H9 (cell line): ENCODE results near the gene SNTG2. TPM values are rescaled to one million over a fixed set of nuclear protein-coding genes. Genes with fewer than 3 reads are reported as not detected.

ENCODE experiments used
- DNase-seq: peaks from one replicate; pipeline ENCODE4 v3.0.0-alpha.2; 2017
- H2AFZ ChIP-seq: one replicate; pipeline ENCODE4 v1.6.1; 2013; ENCODE audit warnings: mild to moderate bottlenecking, low read length, control low read depth, moderate library complexity
- H2AK5ac ChIP-seq: 2 replicates; pipeline ENCODE4 v1.6.1; 2013; ENCODE audit warnings: low read length, control low read depth, mixed read lengths; ENCODE audit not compliant: insufficient read length
- H2BK120ac ChIP-seq: one replicate; pipeline ENCODE4 v1.6.1; 2013; ENCODE audit warnings: low read depth, mild to moderate bottlenecking, low read length, control low read depth, inconsistent platforms; ENCODE audit not compliant: poor library complexity, severe bottlenecking
- H2BK12ac ChIP-seq: 2 replicates; pipeline ENCODE4 v1.6.1; 2013; ENCODE audit warnings: low read length, control low read depth, mixed read lengths, low read depth; ENCODE audit not compliant: insufficient read length
- H2BK15ac ChIP-seq: 2 replicates; pipeline ENCODE4 v1.6.1; 2013; ENCODE audit warnings: low read depth, low read length, control low read depth
- H2BK20ac ChIP-seq: one replicate; pipeline ENCODE4 v1.6.1; 2013; ENCODE audit warnings: low read depth, mild to moderate bottlenecking, low read length, control low read depth, inconsistent platforms; ENCODE audit not compliant: poor library complexity, severe bottlenecking
- H2BK5ac ChIP-seq: 2 replicates; pipeline ENCODE4 v1.6.1; 2013; ENCODE audit warnings: low read length, control low read depth, mixed read lengths; ENCODE audit not compliant: insufficient read length
- H3K14ac ChIP-seq: 2 replicates; pipeline ENCODE4 v1.6.1; 2013; ENCODE audit warnings: low read length, control low read depth; ENCODE audit not compliant: insufficient read depth
- H3K18ac ChIP-seq: 2 replicates; pipeline ENCODE4 v1.6.1; 2013; ENCODE audit warnings: low read depth, mild to moderate bottlenecking, mixed read lengths, low read length, control low read depth; ENCODE audit not compliant: insufficient read length
- H3K23ac ChIP-seq: 2 replicates; pipeline ENCODE4 v1.6.1; 2013; ENCODE audit warnings: low read length, control low read depth, mixed read lengths, low read depth; ENCODE audit not compliant: insufficient read length
- H3K23me2 ChIP-seq: 2 replicates; pipeline ENCODE4 v1.6.1; 2013; ENCODE audit warnings: low read depth, mild to moderate bottlenecking, mixed read lengths, low read length, control low read depth; ENCODE audit not compliant: insufficient read length, poor library complexity, severe bottlenecking
- H3K27ac ChIP-seq: 2 replicates; pipeline ENCODE4 v1.5.1; 2013; ENCODE audit warnings: low read length, control low read depth, mixed read lengths, low read depth; ENCODE audit not compliant: insufficient read length
- H3K27me3 ChIP-seq: 2 replicates; pipeline ENCODE4 v1.6.1; 2013; ENCODE audit warnings: low read length, control low read depth, inconsistent platforms; ENCODE audit not compliant: insufficient read depth
- H3K4ac ChIP-seq: 2 replicates; pipeline ENCODE4 v1.6.1; 2013; ENCODE audit warnings: low read depth, mild to moderate bottlenecking, control low read depth, inconsistent platforms, low read length, moderate library complexity
- H3K4me1 ChIP-seq: 2 replicates; pipeline ENCODE4 v1.6.1; 2013; ENCODE audit warnings: low read length, control low read depth, inconsistent platforms; ENCODE audit not compliant: insufficient read depth
- H3K4me2 ChIP-seq: 2 replicates; pipeline ENCODE4 v1.6.1; 2013; ENCODE audit warnings: low read length, control low read depth, mixed read lengths; ENCODE audit not compliant: insufficient read length, insufficient read depth
- H3K56ac ChIP-seq: 2 replicates; pipeline ENCODE4 v1.6.1; 2013; ENCODE audit warnings: low read depth, mild to moderate bottlenecking, mixed read lengths, low read length, control low read depth; ENCODE audit not compliant: insufficient read length
- H3K79me1 ChIP-seq: 2 replicates; pipeline ENCODE4 v1.6.1; 2013; ENCODE audit warnings: low read depth, mild to moderate bottlenecking, moderate library complexity, low read length, control low read depth, inconsistent platforms; ENCODE audit not compliant: insufficient read depth, poor library complexity, severe bottlenecking
- H3K79me2 ChIP-seq: 2 replicates; pipeline ENCODE4 v1.6.1; 2013; ENCODE audit warnings: low read length, control low read depth, inconsistent platforms; ENCODE audit not compliant: insufficient read depth
- H3K9ac ChIP-seq: 2 replicates; pipeline ENCODE4 v1.6.1; 2013; ENCODE audit warnings: low read length, control low read depth, mixed read lengths; ENCODE audit not compliant: insufficient read length; ENCODE audit errors: extremely low read depth
- H3K9me3 ChIP-seq: one replicate; pipeline ENCODE4 v1.6.1; 2013; ENCODE audit warnings: low read depth, low read length, inconsistent platforms; ENCODE audit not compliant: control insufficient read depth
- H3T11ph ChIP-seq: one replicate; pipeline ENCODE4 v1.6.1; 2013; ENCODE audit warnings: mild to moderate bottlenecking, low read length, control low read depth, inconsistent platforms
- H4K20me1 ChIP-seq: one replicate; pipeline ENCODE4 v1.6.1; 2013; ENCODE audit not compliant: control insufficient read depth, insufficient read length, insufficient read depth
- H4K5ac ChIP-seq: 2 replicates; pipeline ENCODE4 v1.6.1; 2013; ENCODE audit warnings: low read depth, mild to moderate bottlenecking, mixed read lengths, low read length, control low read depth; ENCODE audit not compliant: insufficient read length
- H4K8ac ChIP-seq: replicated peaks from 2 replicates; pipeline ENCODE4 v1.6.1; 2013; ENCODE audit warnings: low read length, control low read depth, mixed read lengths, low read depth; ENCODE audit not compliant: insufficient read length
- H4K91ac ChIP-seq: 2 replicates; pipeline ENCODE4 v1.6.1; 2013; ENCODE audit warnings: low read depth, mild to moderate bottlenecking, moderate library complexity, mixed read lengths, low read length, control low read depth; ENCODE audit not compliant: insufficient read length
- H3K27ac Mint-ChIP-seq, 3 experiments: 2 replicates in 2 of 3; 3 replicates in 1 of 3; pipeline ENCODE4 v1.8.0; 2020 to 2021; ENCODE audit warnings: mixed read lengths in 3 of 3, mild to moderate bottlenecking in 1 of 3, moderate library complexity in 1 of 3
- H3K27me3 Mint-ChIP-seq: 2 replicates; pipeline ENCODE4 v1.8.0; 2021; ENCODE audit warnings: low read depth, mild to moderate bottlenecking, moderate library complexity, mixed read lengths
- H3K36me3 Mint-ChIP-seq, 3 experiments: 2 replicates in 2 of 3; 3 replicates in 1 of 3; pipeline ENCODE4 v1.8.0; 2020 to 2021; ENCODE audit warnings: low read depth in 3 of 3, mixed read lengths in 3 of 3; ENCODE audit not compliant: insufficient read depth in 1 of 3
- H3K4me1 Mint-ChIP-seq, 2 experiments: 2 replicates each; pipeline ENCODE4 v1.8.0; 2020; ENCODE audit warnings: mixed read lengths in 2 of 2
- H3K4me3 Mint-ChIP-seq, 2 experiments: 2 replicates in 1 of 2; 3 replicates in 1 of 2; pipeline ENCODE4 v1.8.0; 2020 to 2021; ENCODE audit warnings: mild to moderate bottlenecking in 2 of 2, mixed read lengths in 2 of 2, moderate library complexity in 1 of 2
- H3K9me3 Mint-ChIP-seq, 2 experiments: 2 replicates in 1 of 2; 3 replicates in 1 of 2; pipeline ENCODE4 v1.8.0; 2020; ENCODE audit warnings: mild to moderate bottlenecking in 2 of 2, mixed read lengths in 2 of 2, moderate library complexity in 1 of 2
- WGBS: extraction: QIAGEN DNeasy Blood & Tissue Kit; methylation state at CpG from one replicate; pipeline ENCODE4 v1.1.7; 2013; ENCODE audit warnings: missing lambda C conversion rate, low lambda C conversion rate, mixed read lengths; ENCODE audit not compliant: insufficient read length; ENCODE audit errors: extremely low coverage; 5-methylcytosine and 5-hydroxymethylcytosine counted together
- total RNA-seq: library from RNA; stranded (reverse); gene quantifications from 2 replicates; pipeline ENCODE4 v1.2.1, GENCODE V29; 2021
- TF ChIP-seq, protein P1 (sequence below): fragments of 200-600 bp; sonication (generic); conservative IDR thresholded peaks from 3 replicates; pipeline ENCODE4 v1.8.0; 2021; ENCODE audit warnings: antibody characterized with exemption, mild to moderate bottlenecking

Gene SNTG2
- total RNA-seq, 1 experiment from 2014 or later, result 13.2 TPM

DNA sequence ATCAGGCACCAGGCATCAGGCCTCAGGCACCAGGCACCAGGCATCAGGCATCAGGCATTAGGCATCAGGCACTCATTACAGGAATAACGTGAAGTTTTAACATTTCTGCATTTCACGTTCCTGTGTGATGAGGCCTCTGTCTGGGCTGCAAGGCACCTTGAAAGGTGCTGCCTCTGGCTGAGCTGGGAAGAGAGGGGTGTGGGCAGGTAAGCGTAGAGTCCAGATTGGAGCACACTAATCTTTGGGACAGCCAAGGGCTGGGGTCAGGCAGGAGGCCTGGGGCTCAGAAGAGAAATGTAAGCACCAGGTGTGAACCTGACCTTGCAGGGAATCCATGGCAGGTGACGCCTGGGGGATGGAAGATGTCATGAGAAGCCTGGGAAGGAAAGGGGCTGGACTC is 25.3 kb upstream of the SNTG2 start:
- Histone ChIP-seq H3K14ac (no peak overlapping the region), H4K5ac (no peak overlapping the region), H2BK12ac (no peak overlapping the region), H3K23me2 (no peaks in the 10 kb centered on the region), H3K18ac (no peak overlapping the region), H4K8ac (no peak overlapping the region), H2AFZ (no peak overlapping the region), H3K79me2 (no peaks in the 10 kb centered on the region), H2BK120ac (no peak overlapping the region), H2AK5ac (no peak overlapping the region), H2BK15ac (no peak overlapping the region), H3K79me1 (no peaks in the 10 kb centered on the region), H3K56ac (no peak overlapping the region), H3K4me2 (no peak overlapping the region), H3K4ac (no peak overlapping the region), H3K9ac (no peak overlapping the region), H3T11ph (no peak overlapping the region), H3K23ac (no peak overlapping the region), H4K91ac (no peak overlapping the region), H3K27ac (peak overlapping the region; percentile 2), H3K4me1 (peaks cover 13% of the 10 kb centered on the region; the same call in 1 of the 2 replicates), H2BK5ac (no peak overlapping the region), H2BK20ac (no peak overlapping the region), H3K9me3 (no peaks in the 10 kb centered on the region), H3K27me3 (no peaks in the 10 kb centered on the region; the same call in 1 of the 2 replicates), H4K20me1 (no peaks in the 10 kb centered on the region)
- TF ChIP-seq, protein P1, sequence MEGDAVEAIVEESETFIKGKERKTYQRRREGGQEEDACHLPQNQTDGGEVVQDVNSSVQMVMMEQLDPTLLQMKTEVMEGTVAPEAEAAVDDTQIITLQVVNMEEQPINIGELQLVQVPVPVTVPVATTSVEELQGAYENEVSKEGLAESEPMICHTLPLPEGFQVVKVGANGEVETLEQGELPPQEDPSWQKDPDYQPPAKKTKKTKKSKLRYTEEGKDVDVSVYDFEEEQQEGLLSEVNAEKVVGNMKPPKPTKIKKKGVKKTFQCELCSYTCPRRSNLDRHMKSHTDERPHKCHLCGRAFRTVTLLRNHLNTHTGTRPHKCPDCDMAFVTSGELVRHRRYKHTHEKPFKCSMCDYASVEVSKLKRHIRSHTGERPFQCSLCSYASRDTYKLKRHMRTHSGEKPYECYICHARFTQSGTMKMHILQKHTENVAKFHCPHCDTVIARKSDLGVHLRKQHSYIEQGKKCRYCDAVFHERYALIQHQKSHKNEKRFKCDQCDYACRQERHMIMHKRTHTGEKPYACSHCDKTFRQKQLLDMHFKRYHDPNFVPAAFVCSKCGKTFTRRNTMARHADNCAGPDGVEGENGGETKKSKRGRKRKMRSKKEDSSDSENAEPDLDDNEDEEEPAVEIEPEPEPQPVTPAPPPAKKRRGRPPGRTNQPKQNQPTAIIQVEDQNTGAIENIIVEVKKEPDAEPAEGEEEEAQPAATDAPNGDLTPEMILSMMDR, result no peak
- Mint-ChIP-seq H3K4me3 (peak overlapping the region in 1 of 2 experiments; percentile 41; a peak in 3 of 5 replicates), H3K9me3 (peaks cover 15 to 16% of the 10 kb centered on the region in 2 experiments), H3K27me3 (peaks cover 16% of the 10 kb centered on the region), H3K27ac (peak overlapping the region; percentile 79 to 89 (median 88)), H3K36me3 (peaks cover 0 to 18% (median 10%) of the 10 kb centered on the region in 3 experiments; a peak in 5 of 7 replicates), H3K4me1 (peaks cover 35 to 37% of the 10 kb centered on the region in 2 experiments)
- DNase-seq, result peak; percentile 56
- WGBS, result no CpG with 5 or more reads among the region's 4 CpGs
